Measurements from ENCODE around the gene KLF16. TPM values are rescaled to one million over a fixed set of nuclear protein-coding genes. Genes with fewer than 3 reads are reported as not detected.

The KLF16 gene
- total and polyA plus RNA-seq, 10 of the 15 experiments (the other 5 are each of a cell fraction or from before 2014, with no cell fraction given): 0.03 to 41.2 (median 2.6) TPM

DNA sequence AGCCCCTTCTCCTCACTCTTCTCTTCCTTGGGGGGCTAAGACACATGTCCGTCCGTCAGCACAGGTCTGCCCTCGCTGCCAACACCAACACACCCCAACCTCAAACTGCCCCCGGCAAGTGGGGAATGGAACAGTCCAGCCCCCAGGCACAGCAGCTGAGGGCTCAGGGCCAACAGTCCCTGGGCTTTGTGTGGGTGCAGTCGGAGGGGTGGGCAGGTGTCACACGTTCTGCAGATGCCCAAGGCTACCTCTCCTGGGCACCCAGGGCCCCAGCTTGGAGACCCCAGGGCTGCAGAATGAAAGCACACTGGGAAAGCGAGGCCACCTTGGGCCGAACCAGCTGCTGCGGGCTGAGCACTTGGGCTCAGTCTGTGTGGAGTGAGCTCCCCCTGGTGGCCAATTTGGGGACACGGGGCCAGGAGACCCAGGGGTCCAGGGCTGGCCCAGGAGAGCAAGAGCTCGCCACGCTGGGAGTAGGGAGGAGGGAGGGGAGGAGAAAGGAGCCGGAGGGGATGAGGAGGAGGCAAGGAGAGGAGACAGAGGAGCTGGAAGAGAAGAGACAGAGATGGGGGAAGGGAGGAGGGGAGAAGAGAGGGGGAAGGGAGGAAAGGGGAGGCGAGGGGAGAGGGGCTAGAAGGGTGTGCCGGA is 37.3 kb downstream of the KLF16 start:
- FAIRE-seq (peak; percentile 49), DNase-seq (ENCODE audit: low read depth, low spot score) (no peak), ATAC-seq (peak; percentile 96)
- ChIA-PET SMC1A (ENCODE audit: uncharacterized antibody, unreplicated experiment) (interaction anchor here (0.9 to 1.3 kb wide), 3 partner anchors 28 to 280 kb away, joined by 3 to 8 read pairs (median 3); no protein-coding TSS in a partner anchor), RAD21 (ENCODE audit: unreplicated experiment) (interaction anchor here (0.7 to 1.1 kb wide), 3 partner anchors 154 to 282 kb away, joined by 3 to 8 read pairs (median 4); no protein-coding TSS in a partner anchor), CTCF (interaction anchor here (0.5 to 2.4 kb wide), 32 partner anchors 9 to 417 kb away, joined by 3 to 27 read pairs (median 4); partner anchors contain the start of gene ABHD17A), POLR2A (interaction anchor here (0.6 to 0.8 kb wide), 2 partner anchors 12 to 262 kb away, joined by 4 read pairs; no protein-coding TSS in a partner anchor)
- H3K27ac ChIP-seq (ENCODE audit: control insufficient read depth, insufficient read depth): no peak overlapping the region
- BruUV-seq (replicated peaks): no TSS peak
- no peaks in the 10 kb centered on the region for H3K27me3 ChIP-seq (replicated peaks in 1 of 2; ENCODE audit: control insufficient read depth in 2 of 2, insufficient read depth in 2 of 2, low read length in 1 of 2)
- no peak overlapping the region for H3K9ac ChIP-seq (ENCODE audit: control insufficient read depth, insufficient read depth, low read length)
- H4K20me1 ChIP-seq (ENCODE audit: control insufficient read depth, insufficient read depth): no peaks in the 10 kb centered on the region
- no peaks in the 10 kb centered on the region for H3K9me3 ChIP-seq (replicated peaks; ENCODE audit: control insufficient read depth, insufficient read depth, low read length)
- H2AFZ ChIP-seq (ENCODE audit: control insufficient read depth, low read depth, low read length): no peak overlapping the region
- WGBS (ENCODE audit: insufficient coverage, insufficient replicate concordance, low lambda C conversion rate, missing lambda C conversion rate): 49% methylated on average over 13 of the region's 15 CpGs
- H3K4me2 ChIP-seq (ENCODE audit: control insufficient read depth, insufficient read depth): no peak overlapping the region
- no peak overlapping the region for H3K4me3 ChIP-seq
- intact Hi-C loops (cut with micrococcal nuclease; ENCODE audit: unreplicated experiment) (no loop called here), in situ Hi-C loops (cut with MboI) (no loop called here)
- H3K79me2 ChIP-seq (ENCODE audit: control insufficient read depth, insufficient read depth, low read length): no peaks in the 10 kb centered on the region; the same call in 1 of the 2 replicates
- H3K36me3 ChIP-seq (ENCODE audit: control insufficient read depth in 2 of 2, insufficient read depth in 2 of 2, low read length in 1 of 2): peaks cover 2 to 12% of the 10 kb centered on the region in 2 experiments; a peak in 3 of 4 replicates
- H3K4me1 ChIP-seq (ENCODE audit: control insufficient read depth, insufficient read depth, low read length): no peaks in the 10 kb centered on the region
- TF ChIP-seq, protein P1, sequence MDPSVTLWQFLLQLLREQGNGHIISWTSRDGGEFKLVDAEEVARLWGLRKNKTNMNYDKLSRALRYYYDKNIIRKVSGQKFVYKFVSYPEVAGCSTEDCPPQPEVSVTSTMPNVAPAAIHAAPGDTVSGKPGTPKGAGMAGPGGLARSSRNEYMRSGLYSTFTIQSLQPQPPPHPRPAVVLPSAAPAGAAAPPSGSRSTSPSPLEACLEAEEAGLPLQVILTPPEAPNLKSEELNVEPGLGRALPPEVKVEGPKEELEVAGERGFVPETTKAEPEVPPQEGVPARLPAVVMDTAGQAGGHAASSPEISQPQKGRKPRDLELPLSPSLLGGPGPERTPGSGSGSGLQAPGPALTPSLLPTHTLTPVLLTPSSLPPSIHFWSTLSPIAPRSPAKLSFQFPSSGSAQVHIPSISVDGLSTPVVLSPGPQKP (IDR thresholded peaks at IDR 0.05; ENCODE audit: low read depth, low read length): no peak
- TF ChIP-seq KDM1A (IDR thresholded peaks at IDR 0.05; ENCODE audit: borderline replicate concordance) (no peak), RAD21 (IDR thresholded peaks at IDR 0.05; ENCODE audit: insufficient read depth, low read depth, low read length) (peak; percentile 62), SMARCA5 (IDR thresholded peaks at IDR 0.05) (no peak), SMC3 (IDR thresholded peaks at IDR 0.05; ENCODE audit: borderline replicate concordance, low read length) (peak; percentile 55), CHD1 (IDR thresholded peaks at IDR 0.05; ENCODE audit: low read depth, low read length) (no peak), CBFB (IDR thresholded peaks at IDR 0.05; ENCODE audit: low read depth) (no peak), BHLHE40 (IDR thresholded peaks at IDR 0.05; ENCODE audit: borderline replicate concordance in 1 of 2, low read depth in 2 of 2, low read length in 1 of 2) (0 out of 4 replicates have a peak, but pooled peaks of 1 of the 2 experiments have one; percentile 15), SIN3A (IDR thresholded peaks at IDR 0.05; ENCODE audit: low read depth, low read length) (no peak), GABPA (IDR thresholded peaks at IDR 0.05; ENCODE audit: low read depth) (no peak), RELA (IDR thresholded peaks at IDR 0.05; ENCODE audit: borderline replicate concordance, partially characterized antibody) (no peak), HDGF (IDR thresholded peaks at IDR 0.05) (peak; percentile 91; the same call in 1 of the 2 replicates), HDAC6 (IDR thresholded peaks at IDR 0.05; ENCODE audit: unreplicated experiment) (no peak)
- TF ChIP-seq, protein P2, sequence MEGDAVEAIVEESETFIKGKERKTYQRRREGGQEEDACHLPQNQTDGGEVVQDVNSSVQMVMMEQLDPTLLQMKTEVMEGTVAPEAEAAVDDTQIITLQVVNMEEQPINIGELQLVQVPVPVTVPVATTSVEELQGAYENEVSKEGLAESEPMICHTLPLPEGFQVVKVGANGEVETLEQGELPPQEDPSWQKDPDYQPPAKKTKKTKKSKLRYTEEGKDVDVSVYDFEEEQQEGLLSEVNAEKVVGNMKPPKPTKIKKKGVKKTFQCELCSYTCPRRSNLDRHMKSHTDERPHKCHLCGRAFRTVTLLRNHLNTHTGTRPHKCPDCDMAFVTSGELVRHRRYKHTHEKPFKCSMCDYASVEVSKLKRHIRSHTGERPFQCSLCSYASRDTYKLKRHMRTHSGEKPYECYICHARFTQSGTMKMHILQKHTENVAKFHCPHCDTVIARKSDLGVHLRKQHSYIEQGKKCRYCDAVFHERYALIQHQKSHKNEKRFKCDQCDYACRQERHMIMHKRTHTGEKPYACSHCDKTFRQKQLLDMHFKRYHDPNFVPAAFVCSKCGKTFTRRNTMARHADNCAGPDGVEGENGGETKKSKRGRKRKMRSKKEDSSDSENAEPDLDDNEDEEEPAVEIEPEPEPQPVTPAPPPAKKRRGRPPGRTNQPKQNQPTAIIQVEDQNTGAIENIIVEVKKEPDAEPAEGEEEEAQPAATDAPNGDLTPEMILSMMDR (IDR thresholded peaks at IDR 0.05 in 2 of 3, conservative IDR thresholded peaks at IDR 0.05 in 1 of 3; ENCODE audit: control insufficient read depth in 2 of 3, extremely low read depth in 1 of 3, insufficient read depth in 1 of 3, low read depth in 3 of 3, low read length in 3 of 3): peak; percentile 85 to 94 (median 92)
- TF ChIP-seq, protein P3, sequence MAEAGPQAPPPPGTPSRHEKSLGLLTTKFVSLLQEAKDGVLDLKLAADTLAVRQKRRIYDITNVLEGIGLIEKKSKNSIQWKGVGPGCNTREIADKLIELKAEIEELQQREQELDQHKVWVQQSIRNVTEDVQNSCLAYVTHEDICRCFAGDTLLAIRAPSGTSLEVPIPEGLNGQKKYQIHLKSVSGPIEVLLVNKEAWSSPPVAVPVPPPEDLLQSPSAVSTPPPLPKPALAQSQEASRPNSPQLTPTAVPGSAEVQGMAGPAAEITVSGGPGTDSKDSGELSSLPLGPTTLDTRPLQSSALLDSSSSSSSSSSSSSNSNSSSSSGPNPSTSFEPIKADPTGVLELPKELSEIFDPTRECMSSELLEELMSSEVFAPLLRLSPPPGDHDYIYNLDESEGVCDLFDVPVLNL (IDR thresholded peaks at IDR 0.05; ENCODE audit: low read depth, low read length): no peak
